VCaP (cell line): Measurements from ENCODE around the gene ACTR1A.
A peak's percentile ranks its signal among the peaks of the same experiment; 100 is the strongest.

Experiments used
- H3K27ac ChIP-seq: fragments of 450-650 bp; 2 replicates; pipeline ENCODE4 v1.5.1; 2017
- TF ChIP-seq, protein P1 (sequence below): fragments of 450-650 bp; conservative IDR thresholded peaks from 2 replicates; pipeline ENCODE4 v1.5.1; 2017; ENCODE audit warnings: mild to moderate bottlenecking, moderate library complexity

Gene ACTR1A

DNA sequence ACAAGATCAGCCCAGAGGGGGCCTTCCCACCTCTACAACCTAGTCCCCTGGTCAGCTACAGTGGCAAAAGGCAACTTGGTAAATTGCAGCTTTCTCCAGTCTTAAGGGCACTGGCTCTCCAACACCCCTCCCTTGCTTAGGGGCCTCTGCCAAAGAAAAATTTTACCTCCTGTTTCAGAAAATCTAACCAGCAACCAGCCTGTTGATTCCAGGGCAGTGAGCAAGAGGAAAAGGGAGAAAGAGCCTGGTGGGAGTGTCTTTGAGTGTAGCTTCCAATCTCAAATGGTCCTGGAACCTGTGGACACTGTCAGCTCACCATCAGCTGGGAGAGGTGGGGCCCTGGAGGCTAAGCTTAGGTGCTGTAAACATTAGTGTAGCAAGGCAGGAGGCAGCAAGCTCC lies 22.9 kb downstream of the ACTR1A start:
- TF ChIP-seq, protein P1, sequence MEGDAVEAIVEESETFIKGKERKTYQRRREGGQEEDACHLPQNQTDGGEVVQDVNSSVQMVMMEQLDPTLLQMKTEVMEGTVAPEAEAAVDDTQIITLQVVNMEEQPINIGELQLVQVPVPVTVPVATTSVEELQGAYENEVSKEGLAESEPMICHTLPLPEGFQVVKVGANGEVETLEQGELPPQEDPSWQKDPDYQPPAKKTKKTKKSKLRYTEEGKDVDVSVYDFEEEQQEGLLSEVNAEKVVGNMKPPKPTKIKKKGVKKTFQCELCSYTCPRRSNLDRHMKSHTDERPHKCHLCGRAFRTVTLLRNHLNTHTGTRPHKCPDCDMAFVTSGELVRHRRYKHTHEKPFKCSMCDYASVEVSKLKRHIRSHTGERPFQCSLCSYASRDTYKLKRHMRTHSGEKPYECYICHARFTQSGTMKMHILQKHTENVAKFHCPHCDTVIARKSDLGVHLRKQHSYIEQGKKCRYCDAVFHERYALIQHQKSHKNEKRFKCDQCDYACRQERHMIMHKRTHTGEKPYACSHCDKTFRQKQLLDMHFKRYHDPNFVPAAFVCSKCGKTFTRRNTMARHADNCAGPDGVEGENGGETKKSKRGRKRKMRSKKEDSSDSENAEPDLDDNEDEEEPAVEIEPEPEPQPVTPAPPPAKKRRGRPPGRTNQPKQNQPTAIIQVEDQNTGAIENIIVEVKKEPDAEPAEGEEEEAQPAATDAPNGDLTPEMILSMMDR: no peak
- H3K27ac ChIP-seq: no peak overlapping the region

DNA sequence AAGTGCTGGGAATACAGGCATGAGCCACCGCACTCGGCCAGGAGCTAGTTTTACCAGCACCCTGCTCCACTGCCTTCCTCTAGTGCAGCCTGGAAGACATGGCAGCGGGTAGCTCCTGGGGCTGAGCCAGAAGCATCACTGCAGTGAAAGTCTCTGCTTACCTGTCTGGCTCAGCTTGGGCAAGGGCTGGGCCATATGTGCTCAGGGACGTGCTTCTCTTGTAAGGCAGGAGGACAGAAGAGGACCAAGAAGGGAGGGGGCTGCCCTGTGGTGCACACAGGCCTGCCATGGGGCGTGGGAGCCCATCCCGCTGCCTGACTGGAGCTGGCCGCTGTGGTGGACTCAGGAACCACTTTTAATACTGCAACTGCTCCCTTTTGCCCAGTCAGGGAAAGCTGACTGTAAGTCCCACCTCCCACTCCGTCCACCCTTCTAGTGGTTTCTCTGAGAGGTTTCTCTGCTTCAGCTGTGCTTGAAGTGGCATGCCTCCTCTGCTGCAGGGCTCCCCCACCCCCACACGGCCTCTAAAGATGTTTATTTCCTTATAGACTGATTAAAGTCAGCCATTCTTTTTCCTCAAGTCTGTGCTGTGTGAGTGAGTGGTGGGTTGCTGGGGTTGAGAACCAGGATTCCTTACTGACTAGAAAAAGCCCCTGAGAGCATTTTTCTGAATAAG lies 25.9 kb downstream of the ACTR1A start:
- TF ChIP-seq, protein P1: no peak
- H3K27ac ChIP-seq: peak overlapping the region; percentile 21

DNA sequence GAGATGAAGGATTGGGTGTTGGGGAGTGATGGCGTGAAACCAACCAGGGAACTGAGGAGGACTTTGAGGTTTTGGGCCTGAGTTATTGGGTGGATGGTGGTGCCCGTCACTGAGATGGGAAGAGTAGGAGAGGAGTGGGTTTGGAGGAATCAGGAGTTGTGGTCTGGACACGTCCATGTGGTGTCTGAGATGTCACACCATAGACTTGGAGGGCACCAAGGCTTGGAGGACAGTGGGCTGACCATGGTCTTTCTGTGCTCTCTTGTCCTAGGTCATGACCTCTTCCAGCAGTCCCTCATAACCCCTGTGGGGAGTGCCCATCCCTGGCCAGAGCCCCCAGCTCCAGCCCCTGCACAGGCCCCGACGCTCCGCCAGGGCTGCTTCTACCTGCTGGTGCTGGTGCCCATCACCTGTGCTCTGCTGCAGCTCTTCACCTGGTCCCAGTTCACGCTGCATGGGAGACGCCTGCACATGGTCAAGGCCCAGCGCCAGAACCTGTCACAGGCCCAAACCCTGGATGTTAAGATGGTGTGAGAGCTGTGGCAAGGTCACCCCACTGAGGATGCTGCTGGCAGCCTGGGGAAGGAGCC lies 27.0 kb downstream of the ACTR1A start:
- TF ChIP-seq, protein P1: no peak
- no peak overlapping the region for H3K27ac ChIP-seq

DNA sequence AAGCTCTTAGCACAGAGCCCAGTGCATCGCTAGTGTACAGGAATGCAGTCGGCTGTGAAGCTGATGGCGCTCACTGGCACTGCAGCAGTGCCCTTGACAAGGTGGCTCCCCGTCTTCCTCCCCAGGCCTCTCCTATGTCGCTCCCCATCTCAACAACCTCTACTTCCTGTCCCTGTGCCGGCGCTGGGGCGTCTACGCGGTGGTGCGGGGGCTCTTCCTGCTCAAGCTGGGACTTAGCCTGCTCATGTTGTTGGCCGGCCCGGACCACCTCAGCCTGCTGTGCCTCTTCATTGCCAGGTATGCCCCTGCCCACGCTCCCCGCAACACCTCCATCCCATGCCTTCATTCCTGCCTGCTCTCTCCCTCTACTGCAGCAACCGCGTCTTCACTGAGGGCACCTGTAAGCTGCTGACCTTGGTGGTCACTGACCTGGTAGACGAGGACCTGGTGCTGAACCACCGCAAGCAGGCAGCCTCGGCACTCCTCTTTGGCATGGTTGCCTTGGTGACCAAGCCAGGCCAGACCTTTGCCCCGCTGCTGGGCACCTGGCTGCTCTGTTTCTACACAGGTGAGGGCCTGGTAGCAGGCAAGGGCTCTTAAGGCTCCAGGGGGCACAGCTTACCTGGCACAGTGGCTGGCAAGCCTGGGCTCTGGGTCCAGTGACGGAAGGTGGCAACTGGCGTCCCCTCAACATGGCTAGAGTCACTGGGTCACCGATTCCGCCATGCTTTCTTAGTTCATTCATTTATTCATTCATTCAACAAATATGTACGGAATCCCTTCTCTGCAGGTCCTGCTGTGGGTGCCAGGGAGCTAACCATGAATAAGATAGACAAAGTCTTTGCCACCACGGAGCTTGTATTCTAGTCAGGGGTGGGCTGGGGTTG lies 28.8 kb downstream of the ACTR1A start:
- TF ChIP-seq, protein P1: no peak
- no peak overlapping the region for H3K27ac ChIP-seq

DNA sequence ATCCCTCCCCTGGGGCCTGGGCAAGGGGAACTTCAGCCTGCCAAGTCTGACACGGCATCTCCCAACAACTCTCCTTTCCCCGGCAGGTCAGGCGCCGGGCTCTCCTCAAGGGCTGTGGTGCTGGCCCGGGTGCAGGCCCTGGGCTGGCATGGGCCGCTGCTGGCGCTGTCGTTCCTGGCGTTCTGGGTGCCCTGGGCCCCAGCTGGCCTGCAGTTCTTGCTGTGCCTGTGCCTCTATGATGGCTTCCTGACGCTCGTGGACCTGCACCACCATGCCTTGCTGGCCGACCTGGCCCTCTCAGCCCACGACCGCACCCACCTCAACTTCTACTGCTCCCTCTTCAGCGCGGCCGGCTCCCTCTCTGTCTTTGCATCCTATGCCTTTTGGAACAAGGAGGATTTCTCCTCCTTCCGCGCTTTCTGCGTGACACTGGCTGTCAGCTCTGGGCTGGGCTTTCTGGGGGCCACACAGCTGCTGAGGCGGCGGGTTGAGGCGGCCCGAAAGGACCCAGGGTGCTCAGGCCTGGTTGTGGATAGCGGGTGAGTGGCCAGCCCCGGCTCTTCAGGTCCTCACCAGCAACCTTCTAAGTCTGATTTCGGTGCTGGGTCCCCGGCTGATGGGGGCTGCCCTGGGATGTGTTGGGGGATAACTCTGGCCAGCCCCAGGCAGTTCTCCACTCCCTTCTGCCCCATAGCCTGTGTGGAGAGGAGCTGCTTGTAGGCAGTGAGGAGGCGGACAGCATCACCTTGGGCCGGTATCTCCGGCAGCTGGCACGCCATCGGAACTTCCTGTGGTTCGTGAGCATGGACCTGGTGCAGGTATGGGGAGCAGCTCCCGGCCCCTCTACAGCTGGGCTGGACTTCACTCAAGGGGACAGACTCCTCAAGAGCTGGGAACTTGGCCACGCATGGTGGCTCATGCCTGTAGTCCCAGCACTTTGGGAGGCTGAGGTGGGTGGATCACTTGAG lies 31.6 kb downstream of the ACTR1A start:
- TF ChIP-seq, protein P1: no peak
- no peak overlapping the region for H3K27ac ChIP-seq

DNA sequence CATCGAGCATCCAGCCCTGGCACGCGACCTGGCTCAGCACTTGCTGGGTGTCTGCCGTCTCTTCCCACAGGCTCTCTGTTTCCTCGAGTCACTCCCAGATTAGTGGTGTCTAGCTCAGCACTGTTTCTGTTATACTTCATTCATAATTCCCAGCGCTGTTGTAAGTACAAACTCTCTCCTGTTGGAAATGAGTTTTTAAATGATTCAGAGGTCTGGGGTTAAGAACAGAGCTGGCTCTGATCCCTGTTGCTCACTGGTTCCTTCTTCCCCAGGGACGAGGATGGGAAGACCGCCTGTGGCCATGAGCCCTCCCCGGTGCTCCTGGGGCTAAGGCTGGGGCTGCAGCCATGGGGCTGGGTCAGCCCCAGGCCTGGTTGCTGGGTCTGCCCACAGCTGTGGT lies 33.8 kb downstream of the ACTR1A start:
- H3K27ac ChIP-seq: no peak overlapping the region
- TF ChIP-seq, protein P1: no peak
